Naive thymus-derived CD4-positive, alpha-beta T cell (primary cell): ENCODE data around the gene POLDIP3. TPM values are rescaled to one million over a fixed set of nuclear protein-coding genes. Genes with fewer than 3 reads are reported as not detected.

Source experiments
- ATAC-seq: fragments of 150-1000 bp; cut with Tn5 transposase; 2 replicates; pipeline ENCODE4 v1.10.0; 2021; ENCODE audit warnings: mild to moderate bottlenecking, moderate library complexity
- CTCF ChIA-PET: fragments of 350-600 bp; sonication (Branson Sonifier 250); formaldehyde crosslinking; loops from one replicate; lab custom pipeline; 2021; ENCODE audit warnings: antibody characterized with exemption; lab: Charles Lee
- POLR2A ChIA-PET: fragments of 350-600 bp; sonication (Branson Sonifier 250); formaldehyde crosslinking; loops from one replicate; lab custom pipeline; 2021; ENCODE audit warnings: antibody characterized with exemption, inconsistent platforms; lab: Charles Lee
- DNase-seq, 9 donors: peaks; one replicate each; pipeline versions ENCODE4 v3.0.0 to v3.0.0-alpha.2; 2020 to 2022; ENCODE audit warnings: mixed read lengths in 1 of 9
- H3K27ac ChIP-seq: one replicate; pipeline ENCODE4 v1.7.0; 2013; ENCODE audit warnings: mild to moderate bottlenecking, low read depth, low read length, moderate library complexity
- H3K27me3 ChIP-seq, 2 donors: one replicate each; pipeline ENCODE4 v1.7.0; 2013; ENCODE audit warnings: low read length in 2 of 2, mild to moderate bottlenecking in 2 of 2, moderate library complexity in 2 of 2; ENCODE audit not compliant: control insufficient read depth in 2 of 2, insufficient read depth in 2 of 2
- H3K36me3 ChIP-seq, 3 experiments: 1 replicate in 2 of 3; 2 replicates in 1 of 3; pipeline ENCODE4 v1.7.0; 2013; ENCODE audit warnings: low read length in 3 of 3, mild to moderate bottlenecking in 3 of 3, moderate library complexity in 1 of 3; ENCODE audit not compliant: insufficient read depth in 3 of 3, control insufficient read depth in 2 of 3
- H3K4me1 ChIP-seq, 2 donors: one replicate each; pipeline ENCODE4 v1.7.0; 2013; ENCODE audit warnings: low read length in 2 of 2, mild to moderate bottlenecking in 2 of 2, moderate library complexity in 1 of 2; ENCODE audit not compliant: control insufficient read depth in 2 of 2, insufficient read depth in 2 of 2
- H3K4me3 ChIP-seq: 2 replicates; pipeline ENCODE4 v1.7.0; 2013; ENCODE audit warnings: mild to moderate bottlenecking, low read length
- H3K9me3 ChIP-seq, 3 experiments: 1 replicate in 2 of 3; 2 replicates in 1 of 3; pipeline ENCODE4 v1.7.0; 2013; ENCODE audit warnings: low read length in 3 of 3; ENCODE audit not compliant: control insufficient read depth in 2 of 3
- H3K27ac Mint-ChIP-seq, 9 donors: one replicate each; pipeline ENCODE4 v1.8.0; 2020 to 2022; ENCODE audit warnings: mixed read lengths in 9 of 9, mild to moderate bottlenecking in 8 of 9, moderate library complexity in 5 of 9, inconsistent platforms in 2 of 9
- H3K27me3 Mint-ChIP-seq, 5 donors: one replicate each; pipeline ENCODE4 v1.8.0; 2021 to 2022; ENCODE audit warnings: mixed read lengths in 5 of 5, mild to moderate bottlenecking in 1 of 5
- H3K36me3 Mint-ChIP-seq, 5 donors: one replicate each; pipeline ENCODE4 v1.8.0; 2020 to 2022; ENCODE audit warnings: mixed read lengths in 5 of 5, mild to moderate bottlenecking in 3 of 5, inconsistent platforms in 1 of 5
- H3K4me1 Mint-ChIP-seq, 7 donors: one replicate each; pipeline ENCODE4 v1.8.0; 2020 to 2022; ENCODE audit warnings: mixed read lengths in 7 of 7, mild to moderate bottlenecking in 3 of 7, inconsistent platforms in 1 of 7
- H3K4me3 Mint-ChIP-seq, 10 donors: one replicate each; pipeline ENCODE4 v1.8.0; 2020 to 2022; ENCODE audit warnings: mild to moderate bottlenecking in 10 of 10, mixed read lengths in 10 of 10, moderate library complexity in 6 of 10, inconsistent platforms in 2 of 10
- H3K9me3 Mint-ChIP-seq, 11 donors: one replicate each; pipeline ENCODE4 v1.8.0; 2020 to 2022; ENCODE audit warnings: mixed read lengths in 11 of 11, mild to moderate bottlenecking in 4 of 11, inconsistent platforms in 1 of 11, moderate library complexity in 1 of 11
- intact Hi-C, 2 donors: fragments of 100-400 bp; cut with micrococcal nuclease; formaldehyde crosslinking; loops; one replicate each; pipeline ENCODE4 v1.15.1; 2023
- polyA plus RNA-seq, 2 donors: library from polyadenylated mRNA; unstranded; fragments of 300-500 nt; fragmentation: Illumina TruSeq; gene quantifications; one replicate each; pipeline ENCODE4 v1.2.3, GENCODE V29; 2021
- total RNA-seq, 6 experiments: library from RNA in 5 of 6; stranded (reverse) in 5 of 6; gene quantifications; 1 replicate in 5 of 6; 2 replicates in 1 of 6; pipeline ENCODE4 v1.2.3 and lab custom pipeline; 2021 to 2026

The POLDIP3 gene
- total and polyA plus RNA-seq, 7 experiments from 2014 or later, result 60.7 to 109 (median 75.2) TPM

GRCh38 chr22:42642806-42643633 lies 28.3 kb upstream of the POLDIP3 start:
- Histone ChIP-seq H3K27me3 (no peaks in the 10 kb centered on the region), H3K4me3 (no peak overlapping the region), H3K4me1 (peaks cover 5 to 8% of the 10 kb centered on the region in 2 donors), H3K27ac (no peak overlapping the region), H3K36me3 (no peaks in the 10 kb centered on the region), H3K9me3 (no peaks in the 10 kb centered on the region)
- ATAC-seq, result peak; percentile 23
- intact Hi-C loops, result no loop called here
- Mint-ChIP-seq H3K27ac (no peak overlapping the region), H3K9me3 (no peaks in the 10 kb centered on the region), H3K36me3 (no peaks in the 10 kb centered on the region), H3K4me3 (no peak overlapping the region), H3K4me1 (peaks cover 10 to 37% (median 29%) of the 10 kb centered on the region in 7 donors), H3K27me3 (no peaks in the 10 kb centered on the region)
- CTCF ChIA-PET, result no interaction called here
- no peak for DNase-seq
- POLR2A ChIA-PET, result interaction anchor here (1.3 kb wide), 1 partner anchor 29 kb away, joined by 5 read pairs; the partner anchor contains the start of gene POLDIP3

- Mint-ChIP-seq H3K9me3 (no peaks in the 10 kb centered on the region), H3K27me3 (no peaks in the 10 kb centered on the region), H3K4me3 (no peak overlapping the region), H3K27ac (peak overlapping the region in 1 of 9 donors; percentile 12), H3K4me1 (peaks cover 6 to 26% (median 21%) of the 10 kb centered on the region in 7 donors), H3K36me3 (no peaks in the 10 kb centered on the region)
- intact Hi-C loops, result no loop called here
- no peak overlapping the region for H3K27ac ChIP-seq
- ChIA-PET CTCF (no interaction called here), POLR2A (interaction anchor here (0.6 to 1.3 kb wide), 2 partner anchors 28 to 260 kb away, joined by 3 to 5 read pairs; partner anchors contain the start of gene POLDIP3)
- H3K4me1 ChIP-seq, result peaks cover 0 to 4% of the 10 kb centered on the region in 2 donors
- DNase-seq (peak in 1 of 9 donors; percentile 5), ATAC-seq (no peak)
- H3K9me3 ChIP-seq, result no peaks in the 10 kb centered on the region
- H3K36me3 ChIP-seq, result peaks cover 0 to under 1% (median 0%) of the 10 kb centered on the region in 3 experiments
- no peak overlapping the region for H3K4me3 ChIP-seq
- H3K27me3 ChIP-seq, result no peaks in the 10 kb centered on the region
Measured at GRCh38 chr22:42641801-42642413, 27.2 kb upstream of the POLDIP3 start.

GRCh38 chr22:42639541-42640241 lies 25.0 kb upstream of the POLDIP3 start:
- H3K27ac ChIP-seq, result no peak overlapping the region
- H3K4me1 Mint-ChIP-seq, result peaks cover 3 to 12% (median 11%) of the 10 kb centered on the region in 7 donors
- no peak overlapping the region for H3K27ac Mint-ChIP-seq
- H3K4me3 Mint-ChIP-seq, result no peak overlapping the region
- POLR2A ChIA-PET, result interaction anchor here (1.0 to 1.1 kb wide), 2 partner anchors 8 to 24 kb away, joined by 4 read pairs; no protein-coding TSS in a partner anchor
- H3K9me3 Mint-ChIP-seq, result no peaks in the 10 kb centered on the region
- no peak for ATAC-seq
- H3K27me3 ChIP-seq, result no peaks in the 10 kb centered on the region
- CTCF ChIA-PET, result interaction anchor here (0.7 kb wide), 1 partner anchor 18 kb away, joined by 4 read pairs; no protein-coding TSS in a partner anchor
- peaks cover 0 to 16% (median 0%) of the 10 kb centered on the region in 3 experiments for H3K36me3 ChIP-seq
- no peaks in the 10 kb centered on the region for H3K27me3 Mint-ChIP-seq
- H3K4me3 ChIP-seq, result no peak overlapping the region
- intact Hi-C loops, result no loop called here
- no peaks in the 10 kb centered on the region for H3K9me3 ChIP-seq
- peaks cover 0 to 8% (median 0%) of the 10 kb centered on the region in 5 donors for H3K36me3 Mint-ChIP-seq
- no peak for DNase-seq
- H3K4me1 ChIP-seq, result no peaks in the 10 kb centered on the region

DNA sequence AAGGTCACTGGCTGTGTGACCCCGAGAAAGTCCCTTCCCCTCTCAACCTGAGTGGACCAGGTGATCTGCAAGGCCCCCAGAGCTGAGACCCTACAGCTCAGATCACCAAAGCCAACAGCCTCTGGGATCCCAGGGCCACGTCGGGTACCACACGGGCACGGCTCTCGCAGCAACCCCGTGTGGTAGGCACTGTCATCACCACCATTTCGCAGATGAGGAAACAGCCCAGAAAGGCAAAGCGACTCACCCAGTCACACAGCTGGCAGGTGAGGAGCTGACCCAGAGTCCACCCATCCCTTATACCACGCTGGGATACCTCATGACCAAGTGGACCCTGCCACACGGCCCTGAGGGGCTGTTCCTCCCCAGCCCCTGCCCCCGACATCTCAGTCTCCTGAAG lies 22.9 kb upstream of the POLDIP3 start:
- Mint-ChIP-seq H3K36me3 (peaks cover 0 to 8% (median 0%) of the 10 kb centered on the region in 5 donors), H3K9me3 (no peaks in the 10 kb centered on the region), H3K4me1 (peaks cover 0 to 6% (median under 1%) of the 10 kb centered on the region in 7 donors), H3K4me3 (no peak overlapping the region), H3K27me3 (no peaks in the 10 kb centered on the region), H3K27ac (no peak overlapping the region)
- Histone ChIP-seq H3K27me3 (no peaks in the 10 kb centered on the region), H3K9me3 (no peaks in the 10 kb centered on the region), H3K4me3 (no peak overlapping the region), H3K4me1 (no peaks in the 10 kb centered on the region), H3K27ac (no peak overlapping the region), H3K36me3 (peaks cover 0 to 30% (median 0%) of the 10 kb centered on the region in 3 experiments)
- DNase-seq (no peak), ATAC-seq (no peak)
- CTCF ChIA-PET, result no interaction called here
- intact Hi-C loops, result no loop called here
- POLR2A ChIA-PET, result interaction anchor here (0.6 to 1.6 kb wide), 2 partner anchors 10 to 23 kb away, joined by 5 read pairs; partner anchors contain the start of gene POLDIP3

GRCh38 chr22:42636506-42636905 lies 21.8 kb upstream of the POLDIP3 start:
- no peak for DNase-seq
- Mint-ChIP-seq H3K27ac (no peak overlapping the region), H3K9me3 (no peaks in the 10 kb centered on the region), H3K36me3 (peaks cover 0 to 8% (median 0%) of the 10 kb centered on the region in 5 donors), H3K4me1 (peaks cover 0 to 6% (median 0%) of the 10 kb centered on the region in 7 donors), H3K27me3 (no peaks in the 10 kb centered on the region), H3K4me3 (no peak overlapping the region)
- H3K4me1 ChIP-seq, result no peaks in the 10 kb centered on the region
- ATAC-seq, result no peak
- no peak overlapping the region for H3K4me3 ChIP-seq
- intact Hi-C loops, result no loop called here
- no peaks in the 10 kb centered on the region for H3K9me3 ChIP-seq
- H3K27ac ChIP-seq, result no peak overlapping the region
- H3K36me3 ChIP-seq, result peaks cover 0 to 40% (median 0%) of the 10 kb centered on the region in 3 experiments
- no peaks in the 10 kb centered on the region for H3K27me3 ChIP-seq
- CTCF ChIA-PET, result no interaction called here
- POLR2A ChIA-PET, result interaction anchor here (1.6 kb wide), 1 partner anchor 22 kb away, joined by 5 read pairs; the partner anchor contains the start of gene POLDIP3

GRCh38 chr22:42635531-42635930 lies 20.8 kb upstream of the POLDIP3 start:
- no peaks in the 10 kb centered on the region for H3K27me3 Mint-ChIP-seq
- POLR2A ChIA-PET, result no interaction called here

More at GRCh38 chr22:42635531-42635930, 20.8 kb upstream of the POLDIP3 start:
- Mint-ChIP-seq H3K27ac (no peak overlapping the region), H3K4me3 (no peak overlapping the region), H3K9me3 (no peaks in the 10 kb centered on the region), H3K36me3 (peaks cover 0 to 8% (median 0%) of the 10 kb centered on the region in 5 donors), H3K4me1 (peaks cover 0 to 5% (median 0%) of the 10 kb centered on the region in 7 donors)
- H3K9me3 ChIP-seq, result no peaks in the 10 kb centered on the region
- CTCF ChIA-PET, result interaction anchor here (0.6 kb wide), 1 partner anchor 462 kb away, joined by 3 read pairs; no protein-coding TSS in a partner anchor
- H3K4me1 ChIP-seq, result no peaks in the 10 kb centered on the region
- DNase-seq (no peak), ATAC-seq (no peak)
- H3K27me3 ChIP-seq, result no peaks in the 10 kb centered on the region
- H3K4me3 ChIP-seq, result no peak overlapping the region
- peaks cover 0 to 49% (median 0%) of the 10 kb centered on the region in 3 experiments for H3K36me3 ChIP-seq
- intact Hi-C loops, result no loop called here
- H3K27ac ChIP-seq, result no peak overlapping the region
